HG03097 (cell line): Measurements from ENCODE around the gene TLK1.

Experiments used
- ATAC-seq: cut with Tn5 transposase; IDR thresholded peaks from one replicate; pipeline ENCODE4 v1.9.1; 2021; ENCODE audit not compliant: unreplicated experiment, low FRiP score

TLK1 gene

GRCh38 chr2:171013851-171014250 lies 146.8 kb downstream of the TLK1 start:
- ATAC-seq = no peak

- ATAC-seq = no peak
Observed at GRCh38 chr2:171009386-171009785, 151.3 kb downstream of the TLK1 start.

- no peak for ATAC-seq
Observed at GRCh38 chr2:171008550-171009205, 152.0 kb downstream of the TLK1 start.

- ATAC-seq = no peak
Observed at GRCh38 chr2:171004833-171005232, 155.9 kb downstream of the TLK1 start.

- ATAC-seq = no peak
Observed at GRCh38 chr2:171004363-171004762, 156.3 kb downstream of the TLK1 start.

- ATAC-seq = no peak
Observed at GRCh38 chr2:170999654-171000053, 161.0 kb downstream of the TLK1 start.

GRCh38 chr2:170997893-170998597 lies 162.6 kb downstream of the TLK1 start:
- ATAC-seq = no peak

- no peak for ATAC-seq
Observed at GRCh38 chr2:170996316-170996715, 164.4 kb downstream of the TLK1 start.

GRCh38 chr2:170991398-170992182 lies 169.1 kb downstream of the TLK1 start:
- no peak for ATAC-seq

- no peak for ATAC-seq
Observed at GRCh38 chr2:170986566-170987258, 174.0 kb downstream of the TLK1 start.

- ATAC-seq = no peak
Observed at GRCh38 chr2:170985407-170985806, 175.3 kb downstream of the TLK1 start.

- ATAC-seq = no peak
Observed at GRCh38 chr2:170984079-170984478, 176.6 kb downstream of the TLK1 start.

GRCh38 chr2:170975943-170976270 lies 184.8 kb downstream of the TLK1 start:
- no peak for ATAC-seq

- no peak for ATAC-seq
Observed at GRCh38 chr2:170975127-170975942, 185.4 kb downstream of the TLK1 start.

GRCh38 chr2:170974304-170974993 lies 186.2 kb downstream of the TLK1 start:
- no peak for ATAC-seq

- peak; percentile 93 for ATAC-seq
Observed at GRCh38 chr2:170973492-170974303, 187.0 kb downstream of the TLK1 start.

GRCh38 chr2:170973225-170973491 lies 187.5 kb downstream of the TLK1 start:
- no peak for ATAC-seq

- no peak for ATAC-seq
Observed at GRCh38 chr2:170972296-170973224, 188.1 kb downstream of the TLK1 start.
